ENCODE results near the gene METAP2. TPM values are rescaled to one million over a fixed set of nuclear protein-coding genes. Genes with fewer than 3 reads are reported as not detected.

METAP2 gene
- total RNA-seq, 2 experiments from 2014 or later = 68.0 to 72.5 TPM

GRCh38 chr12:95548539-95549391 is 74.8 kb downstream of the METAP2 start:
- H3K36me3 Mint-ChIP-seq (ENCODE audit: low read depth) = no peaks in the 10 kb centered on the region
- peak overlapping the region; percentile 84 for H3K27ac Mint-ChIP-seq
- H3K4me1 Mint-ChIP-seq = peaks cover 47% of the 10 kb centered on the region
- CTCF ChIA-PET = no interaction called here
- POLR2A ChIA-PET = no interaction called here
- H3K27me3 Mint-ChIP-seq = peaks cover 29% of the 10 kb centered on the region
- DNase-seq = peak; percentile 57
- H3K4me3 Mint-ChIP-seq = peak overlapping the region; percentile 85
- peaks cover 3% of the 10 kb centered on the region for H3K9me3 Mint-ChIP-seq

GRCh38 chr12:95549392-95550084 is 75.6 kb downstream of the METAP2 start:
- DNase-seq = no peak
- Mint-ChIP-seq H3K27me3 (peaks cover 29% of the 10 kb centered on the region), H3K9me3 (peaks cover 3% of the 10 kb centered on the region), H3K27ac (peak overlapping the region; percentile 84), H3K36me3 (ENCODE audit: low read depth) (no peaks in the 10 kb centered on the region), H3K4me3 (peak overlapping the region; percentile 85), H3K4me1 (peaks cover 53% of the 10 kb centered on the region)
- POLR2A ChIA-PET = no interaction called here
- CTCF ChIA-PET = no interaction called here

GRCh38 chr12:95551305-95551704 is 77.4 kb downstream of the METAP2 start, which contains the start of gene USP44:
Gene USP44 (minus strand): TSS chr12:95551476. CDS start chr12:95534256, 17,220 bp downstream.
- DNase-seq = no peak
- ChIA-PET POLR2A (no interaction called here), CTCF (interaction anchor here (0.5 to 1.1 kb wide), 2 partner anchors 12 to 222 kb away, joined by 3 read pairs; no protein-coding TSS in a partner anchor)
- peaks cover 23% of the 10 kb centered on the region for H3K27me3 Mint-ChIP-seq
- no peaks in the 10 kb centered on the region for H3K36me3 Mint-ChIP-seq (ENCODE audit: low read depth)
- H3K4me3 Mint-ChIP-seq = peak within 1 kb of the TSS; percentile 14
- no peak within 1 kb of the TSS for H3K27ac Mint-ChIP-seq
- peaks cover 53% of the 10 kb centered on the region for H3K4me1 Mint-ChIP-seq
- peaks cover 3% of the 10 kb centered on the region for H3K9me3 Mint-ChIP-seq

- H3K36me3 Mint-ChIP-seq (ENCODE audit: low read depth) = no peaks in the 10 kb centered on the region
- DNase-seq = no peak
- H3K4me3 Mint-ChIP-seq = no peak overlapping the region
- ChIA-PET CTCF (interaction anchor here (0.6 kb wide), 1 partner anchor 10 kb away, joined by 5 read pairs; no protein-coding TSS in a partner anchor), POLR2A (no interaction called here)
- peaks cover 3% of the 10 kb centered on the region for H3K9me3 Mint-ChIP-seq
- H3K27me3 Mint-ChIP-seq = peaks cover 15% of the 10 kb centered on the region
- no peak overlapping the region for H3K27ac Mint-ChIP-seq
- H3K4me1 Mint-ChIP-seq = peaks cover 49% of the 10 kb centered on the region
Observed at GRCh38 chr12:95551913-95552516, 78.1 kb downstream of the METAP2 start.

GRCh38 chr12:95553197-95553943 is 79.4 kb downstream of the METAP2 start:
- peak overlapping the region; percentile 64 for H3K27ac Mint-ChIP-seq
- H3K9me3 Mint-ChIP-seq = peaks cover 3% of the 10 kb centered on the region
- H3K4me3 Mint-ChIP-seq = peak overlapping the region; percentile 18
- H3K4me1 Mint-ChIP-seq = peaks cover 40% of the 10 kb centered on the region
- ChIA-PET CTCF (no interaction called here), POLR2A (no interaction called here)
- no peaks in the 10 kb centered on the region for H3K36me3 Mint-ChIP-seq (ENCODE audit: low read depth)
- H3K27me3 Mint-ChIP-seq = peaks cover 7% of the 10 kb centered on the region
- peak; percentile 12 for DNase-seq

- Mint-ChIP-seq H3K4me3 (no peak overlapping the region), H3K27me3 (peaks cover 1% of the 10 kb centered on the region), H3K27ac (no peak overlapping the region), H3K9me3 (peaks cover under 1% of the 10 kb centered on the region), H3K36me3 (ENCODE audit: low read depth) (no peaks in the 10 kb centered on the region), H3K4me1 (peaks cover 32% of the 10 kb centered on the region)
- no peak for DNase-seq
- POLR2A ChIA-PET = interaction anchor here (0.7 kb wide), 1 partner anchor 17 kb away, joined by 3 read pairs; no protein-coding TSS in a partner anchor
- CTCF ChIA-PET = no interaction called here
Observed at GRCh38 chr12:95554532-95555071, 80.7 kb downstream of the METAP2 start.

GRCh38 chr12:95557625-95558024 is 83.7 kb downstream of the METAP2 start:
- DNase-seq = no peak
- ChIA-PET CTCF (no interaction called here), POLR2A (no interaction called here)
- Mint-ChIP-seq H3K9me3 (no peaks in the 10 kb centered on the region), H3K27me3 (no peaks in the 10 kb centered on the region), H3K4me3 (no peak overlapping the region), H3K4me1 (peaks cover 19% of the 10 kb centered on the region), H3K36me3 (ENCODE audit: low read depth) (no peaks in the 10 kb centered on the region), H3K27ac (no peak overlapping the region)

Other genes with a start within 250 kb of the METAP2 start
- gene USP44, start 77.3 kb downstream of the METAP2 start, total RNA-seq = 1 to 10 TPM; 2.9 to 3.7 TPM